ENCODE data around the gene DDAH1.

The DDAH1 gene

DNA sequence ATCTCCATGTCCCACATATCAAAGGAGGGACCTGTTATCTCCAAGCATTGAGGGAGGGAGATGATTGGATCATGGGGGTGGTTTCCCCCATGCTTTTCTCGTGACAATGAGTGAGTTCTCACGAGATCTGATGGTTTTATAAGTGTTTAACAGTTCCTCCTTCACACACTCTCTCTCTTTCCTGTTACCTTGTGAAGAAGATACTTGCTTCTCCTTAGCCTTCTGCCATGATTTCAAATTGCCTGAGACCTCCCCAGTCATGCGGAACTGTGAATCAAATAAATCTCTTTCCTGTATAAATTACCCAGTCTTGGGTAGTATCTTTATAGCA is 91.6 kb downstream of the DDAH1 start:
- H3K36me3 Mint-ChIP-seq (ENCODE audit: low read depth), result no peaks in the 10 kb centered on the region
- H3K27ac Mint-ChIP-seq, result no peak overlapping the region
- H3K4me1 Mint-ChIP-seq (ENCODE audit: low read depth), result no peaks in the 10 kb centered on the region
- no peak overlapping the region for H3K4me3 Mint-ChIP-seq
- no peaks in the 10 kb centered on the region for H3K9me3 Mint-ChIP-seq
- H3K27me3 Mint-ChIP-seq, result peaks cover 18% of the 10 kb centered on the region

DNA sequence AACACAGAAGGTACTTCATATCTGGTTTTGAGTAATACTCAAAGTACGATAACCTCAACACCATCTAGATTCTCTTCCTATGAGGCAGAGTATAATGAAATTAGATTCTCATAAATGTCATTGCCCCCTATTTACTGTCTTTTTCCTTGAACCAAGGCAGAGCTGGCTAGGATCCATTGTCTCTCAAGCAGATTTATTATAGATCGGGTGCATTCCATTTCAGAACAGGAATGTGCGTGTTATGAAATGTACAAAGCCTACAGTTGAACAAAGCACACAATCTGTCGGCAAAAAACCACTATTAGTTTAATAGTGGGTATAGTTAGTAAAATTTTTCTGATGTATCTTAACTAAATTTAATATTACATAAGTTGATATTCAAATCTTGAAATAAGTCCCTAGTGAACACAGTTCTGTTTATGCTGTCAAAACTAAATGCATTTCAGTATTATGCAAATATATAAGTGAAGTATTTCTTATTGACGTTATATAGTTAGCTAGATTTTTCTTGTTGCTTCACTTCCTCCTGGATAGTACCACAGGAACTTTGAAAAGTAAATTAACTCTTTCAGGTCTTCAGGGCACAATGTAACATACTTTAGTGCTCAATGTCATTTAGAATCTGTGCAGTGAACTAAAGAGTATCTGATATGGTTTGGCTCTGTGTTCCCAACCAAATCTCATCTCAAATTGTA is 92.1 kb downstream of the DDAH1 start:
- H3K9me3 Mint-ChIP-seq, result no peaks in the 10 kb centered on the region
- no peaks in the 10 kb centered on the region for H3K4me1 Mint-ChIP-seq (ENCODE audit: low read depth)
- no peak overlapping the region for H3K4me3 Mint-ChIP-seq
- no peaks in the 10 kb centered on the region for H3K36me3 Mint-ChIP-seq (ENCODE audit: low read depth)
- no peak overlapping the region for H3K27ac Mint-ChIP-seq
- H3K27me3 Mint-ChIP-seq, result peaks cover 18% of the 10 kb centered on the region

DNA sequence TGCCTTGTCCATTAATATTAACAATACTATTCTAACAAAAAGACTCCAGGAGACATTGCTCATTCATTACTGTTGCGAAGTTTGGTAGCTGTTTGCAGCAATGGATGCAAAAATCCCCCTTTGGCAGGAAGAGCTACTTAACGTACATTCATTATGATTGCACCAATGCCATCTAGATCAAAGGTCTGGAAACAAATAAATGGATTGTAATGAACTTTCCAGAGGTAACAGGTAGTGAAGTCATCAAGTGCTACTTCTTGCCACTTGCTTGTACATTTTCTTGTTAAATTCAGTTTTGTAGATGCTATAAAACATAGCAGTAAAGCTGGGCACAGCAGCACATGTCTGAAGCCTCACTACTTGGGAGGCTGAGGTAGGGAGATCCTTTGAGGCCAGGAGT is 93.9 kb downstream of the DDAH1 start:
- Mint-ChIP-seq H3K4me1 (ENCODE audit: low read depth) (no peaks in the 10 kb centered on the region), H3K27me3 (peaks cover 21% of the 10 kb centered on the region), H3K36me3 (ENCODE audit: low read depth) (no peaks in the 10 kb centered on the region), H3K9me3 (no peaks in the 10 kb centered on the region), H3K27ac (no peak overlapping the region), H3K4me3 (no peak overlapping the region)

DNA sequence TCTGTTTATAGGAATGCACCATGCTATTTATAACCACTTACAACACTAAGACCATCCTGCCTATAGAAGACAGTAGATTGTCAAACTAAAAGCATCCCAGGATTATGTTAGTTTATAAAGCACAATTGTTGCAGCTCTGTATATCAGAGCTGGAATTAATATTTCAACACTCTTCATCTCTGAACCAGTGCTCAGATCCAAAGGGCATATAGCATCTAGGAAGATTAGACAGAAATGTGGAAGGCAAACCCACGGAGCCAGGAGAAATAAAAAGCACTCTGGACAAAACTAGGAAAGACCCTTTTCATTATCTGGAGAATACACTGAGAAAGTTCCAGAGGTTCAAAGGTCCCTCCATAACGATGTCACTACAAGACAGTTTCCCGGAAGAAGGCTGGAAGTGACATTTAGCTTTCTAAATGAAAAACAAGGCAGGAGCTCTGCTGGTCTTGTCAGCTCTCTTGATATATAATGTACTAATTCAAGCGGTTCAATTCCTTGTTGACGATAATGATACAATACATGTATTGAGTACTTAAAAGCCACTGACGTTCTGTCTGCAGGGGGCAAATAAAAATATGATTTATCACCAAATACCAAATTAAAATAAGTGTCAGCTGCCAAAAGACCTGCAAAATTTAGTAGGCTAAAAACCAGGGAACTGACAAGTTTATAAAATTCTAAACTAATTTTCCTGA is 96.7 kb downstream of the DDAH1 start:
- Mint-ChIP-seq H3K9me3 (no peaks in the 10 kb centered on the region), H3K36me3 (ENCODE audit: low read depth) (no peaks in the 10 kb centered on the region), H3K27me3 (peaks cover 7% of the 10 kb centered on the region), H3K4me3 (no peak overlapping the region), H3K27ac (no peak overlapping the region), H3K4me1 (ENCODE audit: low read depth) (no peaks in the 10 kb centered on the region)

DNA sequence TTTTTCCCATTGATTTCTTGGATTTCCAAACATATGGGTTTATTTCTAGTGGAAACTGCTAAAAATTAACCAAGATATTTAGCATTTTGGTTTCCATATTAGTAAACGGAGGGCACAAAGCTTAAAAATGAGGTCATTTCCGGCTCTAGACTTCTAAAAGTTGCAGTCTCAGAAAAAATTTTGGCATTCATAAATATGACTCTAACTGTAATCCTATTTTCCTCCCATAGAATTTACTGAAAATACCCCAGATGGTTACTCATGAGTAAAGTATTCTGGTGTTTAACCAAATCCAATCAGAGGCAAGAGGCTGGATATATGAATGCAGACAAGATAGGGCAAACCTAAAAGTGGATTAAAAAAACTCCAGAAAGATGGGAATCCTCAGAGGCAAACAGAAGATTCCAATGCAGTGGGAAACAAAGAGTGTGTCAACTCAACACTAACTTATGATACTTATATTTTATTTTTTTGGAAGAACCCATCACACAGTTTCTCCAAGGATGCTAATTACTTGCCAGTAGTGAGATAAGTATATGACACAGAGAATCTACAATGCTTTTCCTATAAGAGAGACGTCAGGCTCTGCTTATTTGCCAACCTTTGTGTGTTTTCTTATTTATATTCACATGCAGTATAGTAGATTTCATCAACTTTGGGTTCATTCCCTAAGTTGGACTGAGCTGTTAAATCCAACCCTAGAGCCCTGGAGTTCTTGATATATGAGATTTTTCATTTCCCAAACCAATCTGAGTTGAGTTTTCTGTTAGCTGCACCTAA is 98.4 kb downstream of the DDAH1 start:
- H3K27me3 Mint-ChIP-seq, result peaks cover 5% of the 10 kb centered on the region

DNA sequence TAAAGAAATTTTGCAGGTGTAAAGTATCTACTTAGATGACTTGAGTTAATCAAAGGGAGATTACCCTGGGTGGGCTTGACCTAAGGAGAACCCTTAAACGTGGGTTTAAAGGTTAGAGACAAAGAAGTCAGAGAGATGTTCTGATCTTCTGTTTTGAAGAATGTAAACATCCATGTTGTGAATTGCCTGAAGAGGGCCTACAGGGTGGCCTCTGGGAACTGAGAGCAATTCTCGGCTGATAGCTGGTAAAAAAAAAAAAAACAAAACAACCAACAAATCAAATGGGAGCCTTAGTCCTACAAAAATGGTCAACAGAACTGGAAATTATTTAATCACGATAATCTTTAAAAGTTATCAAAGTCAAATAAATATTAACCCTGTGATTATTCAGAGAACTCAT is 99.1 kb downstream of the DDAH1 start:
- peaks cover 5% of the 10 kb centered on the region for H3K27me3 Mint-ChIP-seq

More for the DNA sequence above, 98.4 kb downstream of the DDAH1 start:
- H3K9me3 Mint-ChIP-seq, result no peaks in the 10 kb centered on the region
- H3K4me3 Mint-ChIP-seq, result no peak overlapping the region
- H3K27ac Mint-ChIP-seq, result no peak overlapping the region
- no peaks in the 10 kb centered on the region for H3K4me1 Mint-ChIP-seq (ENCODE audit: low read depth)
- H3K36me3 Mint-ChIP-seq (ENCODE audit: low read depth), result no peaks in the 10 kb centered on the region

DNA sequence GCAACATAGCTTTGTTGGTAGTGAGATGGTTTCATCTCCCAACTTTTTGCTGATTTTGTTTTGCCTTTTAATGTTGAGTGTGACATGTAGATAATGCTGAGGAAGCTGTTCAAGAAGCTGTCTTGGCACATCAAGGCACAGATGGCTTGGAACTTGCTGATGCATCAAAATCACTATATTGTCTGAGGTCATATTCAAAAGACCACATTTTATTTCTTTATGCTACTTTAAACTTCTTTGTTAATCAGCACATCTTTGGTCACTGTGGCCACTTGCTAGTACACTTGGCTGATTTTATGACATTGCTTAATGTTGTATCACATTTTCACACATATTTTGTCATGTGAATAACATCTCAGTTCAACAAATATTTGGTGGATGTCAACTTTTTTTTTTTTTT is 101.4 kb downstream of the DDAH1 start:
- Mint-ChIP-seq H3K27me3 (peaks cover 5% of the 10 kb centered on the region), H3K27ac (no peak overlapping the region), H3K36me3 (ENCODE audit: low read depth) (no peaks in the 10 kb centered on the region), H3K9me3 (no peaks in the 10 kb centered on the region), H3K4me3 (no peak overlapping the region), H3K4me1 (ENCODE audit: low read depth) (no peaks in the 10 kb centered on the region)

More for the DNA sequence above, 99.1 kb downstream of the DDAH1 start:
- H3K4me3 Mint-ChIP-seq, result no peak overlapping the region
- no peaks in the 10 kb centered on the region for H3K36me3 Mint-ChIP-seq (ENCODE audit: low read depth)
- no peak overlapping the region for H3K27ac Mint-ChIP-seq
- H3K4me1 Mint-ChIP-seq (ENCODE audit: low read depth), result no peaks in the 10 kb centered on the region
- no peaks in the 10 kb centered on the region for H3K9me3 Mint-ChIP-seq

DNA sequence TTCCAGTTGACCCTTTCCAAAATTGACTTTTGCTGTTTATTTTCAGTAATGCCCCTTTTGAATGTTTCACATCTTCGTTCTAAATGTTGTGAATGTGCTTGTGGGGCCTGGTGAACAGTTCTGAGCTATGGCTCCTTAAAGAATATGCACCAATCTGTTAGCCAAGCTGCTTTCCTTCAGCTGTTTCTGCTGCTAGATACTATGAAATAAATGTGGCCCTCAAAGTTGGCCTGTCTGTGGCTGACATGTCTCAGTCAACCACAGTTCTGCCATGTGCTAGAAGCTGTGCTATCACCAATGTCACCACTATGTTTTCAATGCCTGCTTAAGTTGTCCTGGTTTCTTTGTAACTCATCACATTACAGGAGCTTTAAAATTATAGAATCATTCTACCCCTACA is 101.9 kb downstream of the DDAH1 start:
- Mint-ChIP-seq H3K36me3 (ENCODE audit: low read depth) (no peaks in the 10 kb centered on the region), H3K4me1 (ENCODE audit: low read depth) (no peaks in the 10 kb centered on the region), H3K9me3 (no peaks in the 10 kb centered on the region), H3K27me3 (peaks cover 5% of the 10 kb centered on the region), H3K4me3 (no peak overlapping the region), H3K27ac (no peak overlapping the region)

DNA sequence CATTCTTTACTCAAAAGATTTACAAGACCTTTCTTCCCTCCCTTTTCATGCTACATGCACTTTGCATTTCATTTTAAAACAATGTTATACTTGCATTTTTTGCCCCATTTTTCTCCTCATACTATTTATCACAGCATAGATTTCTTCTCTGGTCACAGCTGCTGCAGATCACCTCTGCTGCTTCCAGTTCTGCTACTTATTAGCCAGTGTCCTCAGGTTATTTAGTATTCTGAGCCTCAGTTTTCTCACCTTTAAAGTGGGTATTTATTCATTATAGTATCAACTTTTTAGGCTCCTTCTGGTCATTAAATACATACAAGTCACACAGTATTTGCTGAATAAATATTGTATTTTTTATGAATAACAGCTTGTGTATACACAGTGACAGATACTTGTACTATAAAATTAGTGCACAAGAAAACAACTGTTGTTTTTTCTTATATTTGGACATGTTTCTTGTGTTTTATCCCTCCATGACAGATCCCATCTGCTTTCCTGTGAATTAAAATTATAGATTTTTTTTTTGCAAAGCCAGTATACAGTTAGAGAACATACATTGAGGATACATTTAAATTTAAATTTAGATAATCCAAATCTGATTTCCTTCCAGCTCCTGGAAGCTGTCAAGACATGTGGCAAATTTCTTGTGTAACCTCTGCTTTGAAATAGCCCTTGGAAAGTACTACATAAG is 103.2 kb downstream of the DDAH1 start:
- H3K27me3 Mint-ChIP-seq, result peaks cover 5% of the 10 kb centered on the region

DNA sequence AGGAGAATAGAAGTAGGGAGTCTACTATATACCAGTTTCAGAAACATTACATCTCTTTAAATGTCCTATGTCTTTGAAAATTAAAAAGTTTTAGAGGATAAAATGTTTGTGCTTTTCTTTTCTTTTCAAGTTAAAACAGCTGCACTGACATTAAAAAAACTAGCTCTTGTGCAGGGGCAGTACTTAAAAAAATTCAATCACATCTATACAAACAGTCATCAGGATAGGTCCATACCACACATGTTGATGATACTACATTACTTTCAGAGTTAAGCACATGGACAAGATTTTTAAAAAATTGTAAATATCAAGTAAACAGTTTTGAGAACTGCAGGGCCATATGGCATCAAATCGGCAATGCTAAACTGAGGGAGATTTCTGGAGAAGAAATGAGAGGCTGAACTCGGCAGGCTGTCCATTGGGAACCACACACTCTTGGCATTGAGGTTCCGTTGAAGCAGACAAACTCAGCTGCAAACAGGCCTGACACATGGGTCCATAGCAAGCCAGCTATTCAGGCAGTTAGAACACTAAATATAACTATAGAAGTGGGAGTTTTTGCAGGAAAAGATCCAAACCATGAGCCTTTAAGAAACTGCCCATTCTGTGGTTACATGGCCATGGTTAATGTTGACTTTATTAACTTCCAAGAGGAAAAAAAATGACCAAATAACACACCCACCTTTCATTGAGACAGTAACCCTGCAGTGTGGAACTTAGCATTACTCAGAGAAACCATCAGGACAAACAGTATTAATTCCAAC is 104.0 kb downstream of the DDAH1 start:
- Mint-ChIP-seq H3K4me1 (ENCODE audit: low read depth) (no peaks in the 10 kb centered on the region), H3K36me3 (ENCODE audit: low read depth) (no peaks in the 10 kb centered on the region), H3K4me3 (no peak overlapping the region), H3K27me3 (no peaks in the 10 kb centered on the region), H3K27ac (no peak overlapping the region), H3K9me3 (no peaks in the 10 kb centered on the region)

More for the DNA sequence above, 103.2 kb downstream of the DDAH1 start:
- Mint-ChIP-seq H3K4me1 (ENCODE audit: low read depth) (no peaks in the 10 kb centered on the region), H3K4me3 (no peak overlapping the region), H3K27ac (no peak overlapping the region), H3K36me3 (ENCODE audit: low read depth) (no peaks in the 10 kb centered on the region), H3K9me3 (no peaks in the 10 kb centered on the region)

DNA sequence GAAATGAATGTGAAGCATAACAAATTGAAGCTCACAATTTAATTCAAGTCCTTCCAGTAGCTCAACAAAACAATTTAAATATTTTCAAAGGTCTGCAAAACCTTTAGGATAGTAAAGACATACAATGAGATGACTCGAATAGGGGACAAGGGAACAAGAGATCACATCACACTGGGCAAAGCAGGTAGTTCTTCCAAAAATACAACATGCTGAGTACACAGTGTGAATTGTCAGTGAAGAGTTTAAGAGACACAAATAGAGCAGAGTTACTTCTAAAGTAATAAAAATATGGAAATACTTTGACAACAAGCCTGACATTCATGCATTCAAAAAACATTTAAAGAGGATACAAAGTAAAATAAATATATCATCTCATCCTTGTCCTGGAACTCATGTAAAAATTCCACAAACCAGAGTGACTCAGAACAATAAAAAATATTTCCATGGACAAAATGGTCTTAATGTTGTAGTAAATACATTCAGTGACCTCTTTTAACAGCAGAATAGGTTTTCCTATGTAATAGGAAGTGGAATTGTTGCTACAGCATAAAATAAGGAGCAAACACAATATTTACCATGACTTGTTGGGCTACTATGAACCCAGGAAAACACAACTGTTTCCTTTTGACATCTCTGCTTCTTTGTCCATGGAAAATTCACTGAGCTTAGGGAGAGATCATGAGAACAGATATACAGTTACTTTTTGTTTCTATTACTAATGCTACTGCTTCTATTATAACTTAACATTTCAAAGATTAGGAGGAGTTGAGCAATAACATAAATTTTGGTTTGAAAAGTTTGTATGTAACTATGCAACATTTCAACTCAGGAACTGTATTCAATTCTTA is 104.9 kb downstream of the DDAH1 start:
- Mint-ChIP-seq H3K27ac (no peak overlapping the region), H3K4me1 (ENCODE audit: low read depth) (no peaks in the 10 kb centered on the region), H3K4me3 (no peak overlapping the region), H3K27me3 (no peaks in the 10 kb centered on the region), H3K36me3 (ENCODE audit: low read depth) (no peaks in the 10 kb centered on the region), H3K9me3 (no peaks in the 10 kb centered on the region)

DNA sequence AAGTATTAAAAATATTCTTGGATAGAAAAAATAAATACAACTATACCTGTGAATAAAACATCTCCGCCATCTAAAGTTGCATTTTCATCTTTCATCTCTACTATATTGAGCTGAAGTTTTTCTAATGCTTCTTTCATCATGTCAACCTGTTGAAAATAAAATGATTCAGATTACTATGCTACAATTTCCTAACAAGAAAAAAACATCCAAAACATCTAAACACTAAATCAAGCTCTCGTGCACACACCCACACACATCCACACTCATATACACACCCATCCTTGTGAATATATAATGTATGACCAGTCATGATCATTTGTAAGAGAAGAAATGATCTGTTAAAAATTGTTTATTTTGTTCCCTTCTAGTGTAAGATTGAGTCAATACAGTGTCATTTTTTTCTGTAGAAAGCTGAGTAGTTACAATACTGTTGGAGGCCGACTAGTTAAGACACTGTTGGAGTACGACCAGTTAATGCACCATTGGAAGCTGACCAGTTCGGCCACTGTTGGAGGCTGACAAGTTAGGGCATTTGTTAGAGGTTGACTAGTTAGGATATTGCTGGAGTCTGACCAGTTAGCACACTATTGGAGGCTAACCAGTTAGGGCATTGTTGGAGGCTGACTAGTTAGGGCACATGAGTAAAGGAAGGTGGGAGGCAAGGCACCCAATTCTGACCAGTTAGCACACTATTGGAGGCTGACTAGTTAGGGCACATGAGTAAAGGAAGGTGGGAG is 106.1 kb downstream of the DDAH1 start:
- no peaks in the 10 kb centered on the region for H3K36me3 Mint-ChIP-seq (ENCODE audit: low read depth)
- H3K27ac Mint-ChIP-seq, result no peak overlapping the region
- H3K4me3 Mint-ChIP-seq, result no peak overlapping the region
- no peaks in the 10 kb centered on the region for H3K27me3 Mint-ChIP-seq
- H3K9me3 Mint-ChIP-seq, result no peaks in the 10 kb centered on the region
- no peaks in the 10 kb centered on the region for H3K4me1 Mint-ChIP-seq (ENCODE audit: low read depth)

DNA sequence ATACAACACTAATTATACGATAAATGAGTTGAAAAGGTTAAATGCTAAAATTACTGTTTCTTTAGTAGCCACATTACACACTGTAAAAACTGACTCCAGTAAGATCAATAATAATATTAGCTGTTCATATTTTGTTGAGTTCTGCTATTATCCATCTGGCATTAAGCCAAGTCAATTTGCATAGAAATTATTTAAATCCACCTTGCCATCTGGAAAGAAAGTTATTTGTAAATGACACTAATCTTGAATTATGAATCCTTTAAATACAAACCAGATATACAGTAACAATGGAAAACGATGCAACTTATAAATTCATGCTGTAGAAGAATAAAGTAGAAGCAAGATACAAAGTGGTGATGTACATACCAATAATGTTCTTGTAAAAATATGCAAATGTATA is 107.1 kb downstream of the DDAH1 start:
- no peaks in the 10 kb centered on the region for H3K36me3 Mint-ChIP-seq (ENCODE audit: low read depth)
- no peak overlapping the region for H3K4me3 Mint-ChIP-seq
- H3K27ac Mint-ChIP-seq, result no peak overlapping the region
- no peaks in the 10 kb centered on the region for H3K9me3 Mint-ChIP-seq
- H3K27me3 Mint-ChIP-seq, result no peaks in the 10 kb centered on the region
- H3K4me1 Mint-ChIP-seq (ENCODE audit: low read depth), result no peaks in the 10 kb centered on the region
